ENCODE measurements around the gene SRRM3. TPM values are rescaled to one million over a fixed set of nuclear protein-coding genes. Genes with fewer than 3 reads are reported as not detected.
"Not testable (repeated sequence)": the region's sequence is repeated elsewhere in the genome, so short reads cannot be mapped to it uniquely, and the experiment has no call there.

Gene SRRM3
- total and polyA plus RNA-seq, 2 donors, result 0.58 to 3.0 TPM

- H3K27ac ChIP-seq (ENCODE audit: low read depth), result no peak overlapping the region
- WGBS, result 84% methylated on average over 29 of the region's 29 CpGs
- no peaks in the 10 kb centered on the region for H3K4me1 ChIP-seq (ENCODE audit: insufficient read depth)
- no peak for DNase-seq (ENCODE audit: extremely low spot score)
- no peaks in the 10 kb centered on the region for H3K36me3 ChIP-seq (ENCODE audit: insufficient read depth)
- no peak overlapping the region for H3K4me3 ChIP-seq (ENCODE audit: low read depth, low read length)
Observed at GRCh38 chr7:76285604-76286374, 84.1 kb downstream of the SRRM3 start.

DNA sequence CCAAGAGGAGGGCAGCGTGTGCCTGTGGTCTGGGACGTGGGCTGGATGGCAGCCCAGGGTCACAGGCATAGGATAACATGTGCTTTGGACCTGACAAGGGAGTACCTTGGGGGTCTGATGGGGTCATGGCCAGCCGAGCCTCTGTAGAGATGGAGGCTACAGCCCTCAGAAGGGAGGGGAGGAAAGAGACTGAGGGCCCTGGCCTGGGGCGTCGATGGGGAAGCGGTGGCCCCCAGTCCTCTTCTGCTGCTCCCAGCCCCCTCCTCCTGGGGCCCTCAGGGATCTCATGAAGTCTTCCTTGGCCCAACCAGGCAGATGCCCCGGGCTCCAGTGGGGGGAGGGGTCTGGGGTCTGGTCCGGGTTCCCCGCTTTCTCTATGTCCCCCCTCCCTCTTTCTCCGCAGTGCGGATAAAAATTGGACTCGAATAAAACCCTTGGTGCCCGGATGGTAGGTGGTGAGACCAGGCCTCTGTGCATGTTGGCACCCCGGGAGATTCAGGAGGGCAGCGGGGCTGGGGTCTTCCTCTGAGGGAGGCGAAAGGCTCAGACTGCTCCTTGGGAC lies 85.2 kb downstream of the SRRM3 start:
- 89% methylated on average over 16 of the region's 16 CpGs for WGBS
- no peak for DNase-seq (ENCODE audit: extremely low spot score)
- no peak overlapping the region for H3K27ac ChIP-seq (ENCODE audit: low read depth)
- no peaks in the 10 kb centered on the region for H3K36me3 ChIP-seq (ENCODE audit: insufficient read depth)
- H3K4me1 ChIP-seq (ENCODE audit: insufficient read depth), result no peaks in the 10 kb centered on the region
- no peak overlapping the region for H3K4me3 ChIP-seq (ENCODE audit: low read depth, low read length)

- not testable (repeated sequence) for DNase-seq (ENCODE audit: extremely low spot score); H3K36me3 ChIP-seq (ENCODE audit: insufficient read depth); H3K4me3 ChIP-seq (ENCODE audit: low read depth, low read length); H3K4me1 ChIP-seq (ENCODE audit: insufficient read depth)
- WGBS, result 86% methylated on average over 6 of the region's 6 CpGs
- peak overlapping the region; percentile 60 for H3K27ac ChIP-seq (ENCODE audit: low read depth)
Observed at GRCh38 chr7:76290847-76291350, 89.2 kb downstream of the SRRM3 start.

DNA sequence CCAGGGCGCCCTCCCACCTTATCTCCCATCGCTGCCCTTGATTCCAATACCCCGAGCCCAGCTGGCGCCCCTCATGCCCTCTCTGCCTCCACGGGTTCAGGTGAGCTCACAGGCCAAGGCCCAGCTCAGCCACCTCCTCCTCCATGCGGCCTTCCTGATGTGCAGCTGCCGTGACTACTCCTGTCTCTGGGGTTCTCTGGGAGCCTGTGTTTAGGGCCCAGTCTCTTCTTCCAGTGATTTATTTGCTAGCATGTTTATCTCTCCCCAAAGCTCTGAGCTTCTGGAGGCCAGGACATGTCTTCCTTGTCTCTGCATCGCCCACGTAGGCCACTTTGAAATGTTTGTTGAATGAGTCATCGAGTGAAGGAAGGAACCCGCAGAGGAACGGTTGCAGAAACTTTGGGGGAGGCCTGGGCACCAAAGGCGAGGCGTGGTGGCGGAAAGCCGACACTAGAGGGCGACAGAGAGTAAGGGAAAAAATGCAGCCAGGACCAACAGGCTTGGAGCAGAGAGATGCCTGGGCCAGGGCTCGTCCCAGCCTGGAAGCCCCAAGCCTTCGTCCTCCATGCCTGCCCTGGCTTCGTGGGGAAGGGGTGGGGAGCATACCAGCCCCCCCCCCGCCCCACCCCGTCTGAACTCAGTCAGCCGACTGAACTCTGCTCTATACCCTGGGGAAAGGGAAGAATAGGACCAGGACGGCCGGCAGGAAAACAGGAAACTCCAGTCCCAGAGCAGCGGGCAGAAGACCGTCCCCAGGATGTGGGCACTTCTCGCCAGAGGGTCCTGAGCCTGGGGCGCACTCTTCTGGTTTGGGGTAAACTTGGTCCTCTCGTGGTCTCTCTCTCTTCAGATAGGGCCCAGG lies 89.9 kb downstream of the SRRM3 start:
- no peaks in the 10 kb centered on the region for H3K36me3 ChIP-seq (ENCODE audit: insufficient read depth)
- WGBS, result 15% methylated on average over 30 of the region's 30 CpGs
- H3K4me1 ChIP-seq (ENCODE audit: insufficient read depth), result no peaks in the 10 kb centered on the region
- H3K4me3 ChIP-seq (ENCODE audit: low read depth, low read length), result peak overlapping the region; percentile 12
- peak overlapping the region; percentile 85 for H3K27ac ChIP-seq (ENCODE audit: low read depth)
- DNase-seq (ENCODE audit: extremely low spot score), result peak; percentile 90

GRCh38 chr7:76292213-76292573 lies 90.5 kb downstream of the SRRM3 start:
- Histone ChIP-seq H3K4me3 (ENCODE audit: low read depth, low read length) (peak overlapping the region; percentile 12), H3K36me3 (ENCODE audit: insufficient read depth) (no peaks in the 10 kb centered on the region), H3K27ac (ENCODE audit: low read depth) (peak overlapping the region; percentile 85), H3K4me1 (ENCODE audit: insufficient read depth) (no peaks in the 10 kb centered on the region)
- WGBS, result 8% methylated on average over 5 of the region's 5 CpGs
- DNase-seq (ENCODE audit: extremely low spot score), result no peak

DNA sequence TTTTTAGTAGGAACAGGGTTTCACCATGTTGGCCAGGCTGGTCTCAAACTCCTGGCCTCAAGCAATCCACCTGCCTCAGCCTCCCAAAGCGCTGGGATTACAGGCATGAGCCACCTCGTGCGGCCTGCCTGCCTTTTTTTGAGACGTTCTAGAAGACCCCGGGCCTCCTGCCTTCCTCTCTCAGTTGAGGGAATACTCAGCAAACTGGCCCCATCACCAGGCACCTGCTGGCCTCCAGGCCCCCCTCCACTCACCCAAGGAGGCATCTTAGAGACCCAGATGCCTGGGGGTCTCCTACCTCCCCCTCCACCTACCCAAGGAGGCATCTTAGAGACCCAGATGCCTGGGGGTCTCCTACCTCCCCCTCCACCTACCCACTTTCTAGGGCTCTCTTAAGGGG lies 91.2 kb downstream of the SRRM3 start:
- WGBS, result 83% methylated on average over 5 of the region's 5 CpGs
- not testable (repeated sequence) for H3K4me3 ChIP-seq (ENCODE audit: low read depth, low read length); DNase-seq (ENCODE audit: extremely low spot score); H3K36me3 ChIP-seq (ENCODE audit: insufficient read depth); H3K4me1 ChIP-seq (ENCODE audit: insufficient read depth)
- peak overlapping the region; percentile 51 for H3K27ac ChIP-seq (ENCODE audit: low read depth)

- no peak for DNase-seq (ENCODE audit: extremely low spot score)
- H3K27ac ChIP-seq (ENCODE audit: low read depth), result peak overlapping the region; percentile 42
- H3K4me3 ChIP-seq (ENCODE audit: low read depth, low read length), result no peak overlapping the region
- 67% methylated on average over 8 of the region's 8 CpGs for WGBS
- no peaks in the 10 kb centered on the region for H3K36me3 ChIP-seq (ENCODE audit: insufficient read depth)
- no peaks in the 10 kb centered on the region for H3K4me1 ChIP-seq (ENCODE audit: insufficient read depth)
Observed at GRCh38 chr7:76293407-76293901, 91.8 kb downstream of the SRRM3 start.

DNA sequence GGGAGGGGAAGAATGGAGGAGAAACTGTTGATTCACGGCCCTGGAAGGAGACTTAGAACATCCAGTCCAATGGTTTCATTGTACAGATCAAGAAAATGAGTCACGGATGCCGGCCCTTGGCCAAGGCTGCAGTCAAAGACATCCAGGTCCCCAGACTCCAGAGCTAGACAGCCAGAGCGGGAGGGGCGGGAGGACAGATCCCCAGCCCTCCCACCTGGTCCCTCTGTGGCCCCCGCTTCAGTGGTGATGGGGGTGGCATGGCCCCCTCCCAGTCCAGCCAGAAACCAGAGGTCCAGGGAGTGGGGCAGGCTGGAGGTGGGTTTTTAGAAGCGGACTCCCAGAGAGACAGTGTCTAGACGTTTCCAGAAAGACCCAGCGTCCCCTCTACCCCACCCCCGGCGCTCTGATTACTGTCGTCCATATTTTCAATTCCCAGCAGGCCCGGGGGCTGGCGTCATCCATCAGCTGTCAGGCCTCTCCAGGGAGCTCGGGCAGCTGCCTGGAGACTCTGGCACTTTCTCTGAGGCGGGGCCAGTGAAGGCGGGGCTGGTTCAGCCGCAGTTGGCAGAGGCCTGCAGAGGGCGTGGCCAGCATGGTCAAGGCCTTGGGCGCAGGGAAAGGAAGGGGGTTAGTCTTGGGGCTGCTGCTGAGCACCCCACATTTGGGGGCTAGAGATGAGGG lies 92.8 kb downstream of the SRRM3 start:
- Histone ChIP-seq H3K27ac (ENCODE audit: low read depth) (peak overlapping the region; percentile 98), H3K4me1 (ENCODE audit: insufficient read depth) (no peaks in the 10 kb centered on the region), H3K36me3 (ENCODE audit: insufficient read depth) (no peaks in the 10 kb centered on the region), H3K4me3 (ENCODE audit: low read depth, low read length) (no peak overlapping the region)
- WGBS, result 6% methylated on average over 20 of the region's 20 CpGs
- peak; percentile 86 for DNase-seq (ENCODE audit: extremely low spot score)

GRCh38 chr7:76296743-76297740 lies 95.3 kb downstream of the SRRM3 start:
- 57% methylated on average over 22 of the region's 22 CpGs for WGBS
- Histone ChIP-seq H3K36me3 (ENCODE audit: insufficient read depth) (no peaks in the 10 kb centered on the region), H3K27ac (ENCODE audit: low read depth) (peak overlapping the region; percentile 91), H3K4me1 (ENCODE audit: insufficient read depth) (peaks cover 1% of the 10 kb centered on the region), H3K4me3 (ENCODE audit: low read depth, low read length) (no peak overlapping the region)
- peak; percentile 31 for DNase-seq (ENCODE audit: extremely low spot score)

DNA sequence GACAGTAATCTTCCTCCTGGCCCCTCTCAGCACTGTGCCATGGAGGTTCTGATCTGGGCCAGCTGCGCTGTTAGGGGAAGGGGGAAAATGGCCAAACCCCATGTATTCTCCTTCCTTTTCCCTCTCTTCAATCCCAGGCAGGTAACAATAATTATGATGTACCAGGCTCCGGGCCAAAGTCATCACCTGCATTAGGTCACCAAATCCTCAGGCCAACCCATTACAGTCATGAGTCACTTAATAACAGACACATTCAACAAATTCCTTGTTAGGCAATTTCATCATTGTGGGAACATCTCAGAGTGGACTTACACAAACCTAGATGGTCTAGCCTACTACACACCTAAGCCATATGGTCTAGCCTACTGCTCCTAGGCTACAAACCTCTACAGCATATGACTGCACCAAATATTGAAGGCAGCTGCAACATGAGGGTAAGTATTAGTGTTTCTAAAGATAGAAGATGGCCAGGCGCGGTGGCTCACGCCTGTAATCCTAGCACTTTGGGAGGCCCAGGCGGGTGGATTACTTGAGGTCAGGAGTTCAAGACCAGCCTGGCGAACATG lies 98.6 kb downstream of the SRRM3 start:
- Histone ChIP-seq H3K27ac (ENCODE audit: low read depth) (peak overlapping the region; percentile 35), H3K36me3 (ENCODE audit: insufficient read depth) (no peaks in the 10 kb centered on the region), H3K4me3 (ENCODE audit: low read depth, low read length) (no peak overlapping the region), H3K4me1 (ENCODE audit: insufficient read depth) (peaks cover 3% of the 10 kb centered on the region)
- DNase-seq (ENCODE audit: extremely low spot score), result no peak
- 73% methylated on average over 7 of the region's 7 CpGs for WGBS

DNA sequence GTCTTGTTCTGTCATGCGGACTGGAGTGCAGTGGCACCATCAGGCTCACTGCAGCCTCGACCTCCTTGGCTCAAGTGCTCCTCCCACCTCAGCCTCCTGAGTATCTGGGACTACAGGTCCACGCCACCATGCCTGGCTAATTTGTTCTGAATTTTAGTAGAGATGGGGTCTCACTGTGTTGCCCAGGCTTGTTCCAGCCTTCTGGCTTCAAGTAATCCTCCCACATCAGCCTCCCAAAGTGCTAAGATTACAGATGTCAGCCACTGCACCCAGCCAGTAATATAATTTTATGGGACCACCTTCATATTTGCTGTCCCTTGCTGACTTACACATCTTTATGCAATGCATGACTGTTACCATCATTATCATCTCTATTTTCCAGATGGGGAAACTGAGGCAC lies 99.3 kb downstream of the SRRM3 start:
- Histone ChIP-seq H3K4me3 (ENCODE audit: low read depth, low read length) (no peak overlapping the region), H3K27ac (ENCODE audit: low read depth) (no peak overlapping the region), H3K36me3 (ENCODE audit: insufficient read depth) (no peaks in the 10 kb centered on the region), H3K4me1 (ENCODE audit: insufficient read depth) (peaks cover 3% of the 10 kb centered on the region)
- 99% methylated on average over 3 of the region's 3 CpGs for WGBS
- DNase-seq (ENCODE audit: extremely low spot score), result no peak
